Activated T-helper 2 cell treated with anti-CD3 and anti-CD28 coated beads, Interferon-gamma antibody, Interleukin-2, Interleukin-4, amounts not matched to agents 10 μg/mL and 5 μg/mL and 100 μg/mL, durations not matched to agents 14 hours and 24 hours and 36 hours (primary cell): ENCODE results near the gene DUSP28. TPM values are rescaled to one million over a fixed set of nuclear protein-coding genes. Genes with fewer than 3 reads are reported as not detected.

Experiments
- DNase-seq: peaks from one replicate; pipeline ENCODE4 v3.0.0; 2021; ENCODE audit warnings: low spot score
- H3K27ac Mint-ChIP-seq: one replicate; pipeline ENCODE4 v1.8.0; 2021; ENCODE audit warnings: mixed read lengths
- H3K27me3 Mint-ChIP-seq: one replicate; pipeline ENCODE4 v1.8.0; 2021; ENCODE audit warnings: low read depth, mixed read lengths
- H3K36me3 Mint-ChIP-seq: one replicate; pipeline ENCODE4 v1.8.0; 2021; ENCODE audit warnings: low read depth, mixed read lengths
- H3K4me1 Mint-ChIP-seq: one replicate; pipeline ENCODE4 v1.8.0; 2021; ENCODE audit warnings: low read depth, mixed read lengths
- H3K4me3 Mint-ChIP-seq: one replicate; pipeline ENCODE4 v1.8.0; 2021; ENCODE audit warnings: low read depth, mild to moderate bottlenecking, moderate library complexity, mixed read lengths
- H3K9me3 Mint-ChIP-seq: one replicate; pipeline ENCODE4 v1.8.0; 2021; ENCODE audit warnings: mixed read lengths
- intact Hi-C: fragments of 100-400 bp; cut with micrococcal nuclease; formaldehyde crosslinking; loops from one replicate; pipeline ENCODE4 v1.15.1; 2023
- total RNA-seq: library from RNA; stranded (reverse); gene quantifications from 2 replicates; pipeline ENCODE4 v1.2.3, GENCODE V29; 2022

Gene DUSP28
- total RNA-seq, 1 donor from 2014 or later: 4.8 TPM

DNA sequence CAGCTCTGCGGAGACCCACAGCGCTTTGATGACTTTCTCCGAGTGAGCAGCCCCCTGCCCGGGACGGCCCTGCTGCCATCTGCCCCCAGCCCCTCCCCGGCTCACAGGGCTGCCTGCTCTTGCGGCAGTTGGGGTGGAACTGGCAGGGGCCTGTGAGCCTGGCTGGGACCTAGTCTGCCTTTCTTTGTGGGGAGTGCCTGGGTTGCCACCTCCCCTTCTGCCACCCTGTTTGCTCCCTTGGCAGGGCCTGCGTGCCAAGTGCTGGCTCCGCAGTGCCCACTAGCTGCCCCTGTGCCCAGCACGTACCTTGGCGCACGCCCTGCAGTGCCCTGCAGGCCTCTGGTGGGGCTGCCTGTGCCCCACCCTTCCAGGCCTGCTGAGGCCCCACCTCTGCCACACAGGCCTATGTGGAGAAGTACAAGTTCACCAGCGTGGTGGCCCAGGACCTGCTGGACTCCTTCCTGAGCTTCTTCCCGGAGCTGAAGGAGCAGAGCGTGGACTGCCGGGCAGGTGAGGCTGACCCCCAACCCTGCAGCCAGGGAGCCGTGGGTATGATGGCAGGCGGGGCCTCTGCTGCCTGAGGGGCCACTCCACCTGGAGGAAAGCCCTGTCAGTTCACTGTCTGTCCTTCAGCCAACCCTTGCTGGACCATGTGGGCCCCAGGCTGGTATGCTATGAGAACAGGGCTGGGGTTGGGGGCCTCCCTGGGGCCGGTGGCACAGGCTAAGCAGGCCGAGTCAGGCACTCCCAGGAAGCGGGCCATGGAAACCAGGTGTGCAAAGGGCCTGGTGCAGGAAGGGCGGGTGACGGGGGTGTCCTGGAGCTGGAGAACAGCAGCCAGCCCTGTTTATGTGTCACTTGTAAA is 15.2 kb downstream of the DUSP28 start:
- Mint-ChIP-seq H3K27ac (no peak overlapping the region), H3K27me3 (no peaks in the 10 kb centered on the region), H3K4me3 (no peak overlapping the region), H3K36me3 (peaks cover 24% of the 10 kb centered on the region), H3K4me1 (peaks cover 15% of the 10 kb centered on the region), H3K9me3 (no peaks in the 10 kb centered on the region)
- DNase-seq: no peak
- intact Hi-C loops: no loop called here

DNA sequence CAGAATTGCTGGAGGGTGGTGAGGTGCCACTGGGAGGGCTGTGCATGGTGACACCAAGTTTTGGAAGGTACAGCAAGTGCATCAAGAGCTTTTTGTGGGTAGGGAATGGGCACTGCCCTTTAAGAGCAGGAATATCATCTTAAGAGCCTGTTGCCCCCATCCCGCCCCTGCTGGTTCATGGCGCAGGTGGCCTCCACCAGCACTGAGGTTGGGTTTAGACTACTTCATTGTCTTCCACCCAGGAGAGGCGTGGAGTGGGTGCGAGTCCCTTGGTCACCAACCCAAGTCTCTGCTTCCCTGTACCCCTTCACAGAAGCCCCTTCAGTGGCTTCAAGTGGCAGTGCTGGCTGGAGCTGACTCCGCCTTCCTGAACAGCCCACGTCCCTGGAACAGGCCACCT is 15.9 kb downstream of the DUSP28 start:
- no peak for DNase-seq
- Mint-ChIP-seq H3K9me3 (no peaks in the 10 kb centered on the region), H3K27ac (no peak overlapping the region), H3K4me1 (peaks cover 15% of the 10 kb centered on the region), H3K36me3 (peaks cover 30% of the 10 kb centered on the region), H3K27me3 (no peaks in the 10 kb centered on the region), H3K4me3 (no peak overlapping the region)
- intact Hi-C loops: no loop called here

DNA sequence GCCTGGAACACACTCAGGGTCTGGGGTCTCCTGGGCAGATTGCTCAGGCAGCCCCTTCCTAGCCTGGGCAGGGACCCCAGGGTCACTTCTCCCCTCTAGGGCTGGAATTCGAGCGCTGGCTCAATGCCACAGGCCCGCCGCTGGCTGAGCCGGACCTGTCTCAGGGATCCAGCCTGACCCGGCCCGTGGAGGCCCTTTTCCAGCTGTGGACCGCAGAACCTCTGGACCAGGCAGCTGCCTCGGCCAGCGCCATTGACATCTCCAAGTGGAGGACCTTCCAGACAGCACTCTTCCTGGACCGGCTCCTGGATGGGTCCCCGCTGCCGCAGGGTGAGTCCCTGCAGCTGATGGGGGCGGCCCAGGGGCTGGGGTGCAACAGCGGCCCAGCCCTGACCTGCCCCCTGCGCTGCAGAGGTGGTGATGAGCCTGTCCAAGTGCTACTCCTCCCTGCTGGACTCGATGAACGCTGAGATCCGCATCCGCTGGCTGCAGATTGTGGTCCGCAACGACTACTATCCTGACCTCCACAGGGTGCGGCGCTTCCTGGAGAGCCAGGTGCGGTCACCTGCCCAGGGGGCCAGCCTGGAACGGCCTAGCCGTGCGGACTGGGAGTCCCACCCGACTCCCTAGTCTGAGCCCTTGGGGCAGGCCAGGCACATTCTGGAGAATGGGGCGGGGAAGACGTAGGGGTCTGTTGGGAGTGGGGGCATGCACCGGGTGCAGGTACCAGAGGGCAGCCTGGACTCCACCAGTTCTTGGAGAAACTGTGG is 16.5 kb downstream of the DUSP28 start:
- Mint-ChIP-seq H3K9me3 (no peaks in the 10 kb centered on the region), H3K4me3 (no peak overlapping the region), H3K4me1 (peaks cover 13% of the 10 kb centered on the region), H3K36me3 (peaks cover 31% of the 10 kb centered on the region), H3K27me3 (no peaks in the 10 kb centered on the region), H3K27ac (no peak overlapping the region)
- intact Hi-C loops: no loop called here
- no peak for DNase-seq

DNA sequence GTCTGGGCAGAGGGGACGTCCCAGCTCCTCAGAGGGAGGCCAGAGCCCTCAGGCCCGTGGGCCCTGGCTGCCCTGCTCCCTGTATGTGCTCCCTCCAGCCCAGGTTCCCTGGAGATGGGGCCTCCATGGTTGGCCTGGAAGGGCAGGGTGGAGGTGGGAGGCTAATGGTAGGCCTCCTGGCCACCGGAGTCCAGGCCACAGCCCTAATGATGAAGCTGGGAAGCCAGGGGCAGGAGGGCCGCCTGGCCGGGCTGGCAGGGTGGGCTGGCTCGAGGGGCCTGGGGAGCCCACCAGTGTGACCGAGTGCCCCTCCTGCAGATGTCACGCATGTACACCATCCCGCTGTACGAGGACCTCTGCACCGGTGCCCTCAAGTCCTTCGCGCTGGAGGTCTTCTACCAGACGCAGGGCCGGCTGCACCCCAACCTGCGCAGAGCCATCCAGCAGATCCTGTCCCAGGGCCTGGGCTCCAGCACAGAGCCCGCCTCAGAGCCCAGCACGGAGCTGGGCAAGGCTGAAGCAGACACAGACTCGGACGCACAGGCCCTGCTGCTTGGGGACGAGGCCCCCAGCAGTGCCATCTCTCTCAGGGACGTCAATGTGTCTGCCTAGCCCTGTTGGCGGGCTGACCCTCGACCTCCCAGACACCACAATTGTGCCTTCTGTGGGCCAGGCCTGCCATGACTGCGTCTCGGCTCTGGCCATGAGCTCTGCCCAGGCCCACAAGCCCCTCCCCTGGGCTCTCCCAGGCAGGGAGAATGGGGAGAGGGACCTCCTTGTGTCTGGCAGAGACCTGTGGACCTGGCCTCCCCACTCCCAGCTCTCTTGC is 17.3 kb downstream of the DUSP28 start:
- Mint-ChIP-seq H3K36me3 (peaks cover 31% of the 10 kb centered on the region), H3K27me3 (no peaks in the 10 kb centered on the region), H3K4me1 (peaks cover 13% of the 10 kb centered on the region), H3K4me3 (no peak overlapping the region), H3K27ac (no peak overlapping the region), H3K9me3 (no peaks in the 10 kb centered on the region)
- intact Hi-C loops: no loop called here
- DNase-seq: no peak

DNA sequence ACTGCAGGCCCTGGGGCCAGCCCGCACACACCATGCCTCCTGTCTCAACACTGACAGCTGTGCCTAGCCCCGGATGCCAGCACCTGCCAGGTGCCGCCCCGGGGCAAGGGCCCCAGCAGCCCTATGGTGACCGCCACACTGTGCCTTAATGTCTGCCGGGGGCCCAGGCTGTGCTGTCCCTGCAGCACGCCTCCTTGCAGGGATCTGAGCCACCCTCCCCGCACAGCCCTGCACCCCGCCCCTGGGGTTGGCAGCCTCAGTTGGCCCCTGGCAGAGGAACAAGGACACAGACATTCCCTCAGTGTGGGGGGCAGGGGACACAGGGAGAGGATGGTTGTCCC is 17.9 kb downstream of the DUSP28 start:
- Mint-ChIP-seq H3K9me3 (no peaks in the 10 kb centered on the region), H3K4me3 (no peak overlapping the region), H3K4me1 (peaks cover 13% of the 10 kb centered on the region), H3K27me3 (no peaks in the 10 kb centered on the region), H3K36me3 (peaks cover 31% of the 10 kb centered on the region), H3K27ac (no peak overlapping the region)
- no peak for DNase-seq
- intact Hi-C loops: no loop called here

DNA sequence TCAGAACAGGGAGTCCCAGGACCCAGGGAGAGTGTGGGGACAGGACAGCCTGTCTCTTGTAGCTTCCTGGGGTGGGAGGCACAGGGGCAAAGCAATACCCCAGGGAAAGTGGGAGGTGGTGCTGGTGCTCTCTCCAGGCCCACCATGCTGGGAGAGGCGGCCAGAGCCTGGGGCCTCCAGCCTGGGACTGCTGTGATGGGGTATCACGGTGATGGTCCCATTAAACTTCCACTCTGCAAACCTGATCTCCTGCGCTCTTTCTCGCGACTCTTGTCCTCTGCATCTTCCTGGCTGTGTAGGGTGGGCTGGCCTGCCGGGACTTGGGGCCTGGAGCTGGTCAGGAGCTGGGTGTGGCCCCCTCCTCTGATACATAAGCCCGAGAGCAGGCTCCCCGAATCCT is 18.3 kb downstream of the DUSP28 start:
- H3K27me3 Mint-ChIP-seq: no peaks in the 10 kb centered on the region
- DNase-seq: no peak
- peaks cover 31% of the 10 kb centered on the region for H3K36me3 Mint-ChIP-seq
- no peaks in the 10 kb centered on the region for H3K9me3 Mint-ChIP-seq
- no peak overlapping the region for H3K4me3 Mint-ChIP-seq
- peaks cover 13% of the 10 kb centered on the region for H3K4me1 Mint-ChIP-seq
- intact Hi-C loops: no loop called here
- no peak overlapping the region for H3K27ac Mint-ChIP-seq

DNA sequence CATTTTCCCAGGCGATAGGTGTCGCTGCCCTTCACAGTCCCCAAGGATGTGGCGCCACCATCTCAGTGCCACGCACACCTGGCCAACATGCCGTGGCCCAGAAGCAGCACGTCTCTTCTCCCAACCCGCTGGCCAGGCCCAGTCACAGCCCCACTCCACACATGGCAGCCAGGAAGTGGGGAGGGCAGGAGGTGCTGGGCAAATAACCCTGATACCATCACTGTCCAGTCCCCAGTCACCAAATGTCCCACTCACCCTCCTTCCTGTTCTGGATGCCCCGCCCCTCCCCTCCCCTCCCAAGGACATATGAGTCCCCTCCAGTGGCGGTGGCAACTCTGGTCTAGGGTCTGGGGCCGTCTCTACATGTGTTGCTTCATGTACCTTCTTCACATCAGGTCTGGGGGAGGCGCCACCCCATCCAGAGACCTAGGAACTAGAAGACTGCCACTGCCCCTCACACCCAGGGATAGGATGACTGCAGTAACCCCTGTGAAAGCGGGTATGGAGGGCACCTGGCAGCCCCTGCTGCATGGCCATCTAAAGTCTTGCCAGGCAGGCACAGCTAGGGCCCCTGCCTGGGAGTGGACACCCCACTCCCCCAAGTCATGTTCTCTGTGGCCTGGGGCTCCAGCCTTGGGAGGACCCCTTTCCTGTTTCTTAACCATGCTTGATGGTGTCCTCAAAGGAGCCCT is 19.1 kb downstream of the DUSP28 start:
- H3K4me1 Mint-ChIP-seq: peaks cover 14% of the 10 kb centered on the region
- DNase-seq: no peak
- peaks cover 31% of the 10 kb centered on the region for H3K36me3 Mint-ChIP-seq
- no peaks in the 10 kb centered on the region for H3K27me3 Mint-ChIP-seq
- intact Hi-C loops: no loop called here
- peak overlapping the region; percentile 58 for H3K27ac Mint-ChIP-seq
- no peak overlapping the region for H3K4me3 Mint-ChIP-seq
- no peaks in the 10 kb centered on the region for H3K9me3 Mint-ChIP-seq

DNA sequence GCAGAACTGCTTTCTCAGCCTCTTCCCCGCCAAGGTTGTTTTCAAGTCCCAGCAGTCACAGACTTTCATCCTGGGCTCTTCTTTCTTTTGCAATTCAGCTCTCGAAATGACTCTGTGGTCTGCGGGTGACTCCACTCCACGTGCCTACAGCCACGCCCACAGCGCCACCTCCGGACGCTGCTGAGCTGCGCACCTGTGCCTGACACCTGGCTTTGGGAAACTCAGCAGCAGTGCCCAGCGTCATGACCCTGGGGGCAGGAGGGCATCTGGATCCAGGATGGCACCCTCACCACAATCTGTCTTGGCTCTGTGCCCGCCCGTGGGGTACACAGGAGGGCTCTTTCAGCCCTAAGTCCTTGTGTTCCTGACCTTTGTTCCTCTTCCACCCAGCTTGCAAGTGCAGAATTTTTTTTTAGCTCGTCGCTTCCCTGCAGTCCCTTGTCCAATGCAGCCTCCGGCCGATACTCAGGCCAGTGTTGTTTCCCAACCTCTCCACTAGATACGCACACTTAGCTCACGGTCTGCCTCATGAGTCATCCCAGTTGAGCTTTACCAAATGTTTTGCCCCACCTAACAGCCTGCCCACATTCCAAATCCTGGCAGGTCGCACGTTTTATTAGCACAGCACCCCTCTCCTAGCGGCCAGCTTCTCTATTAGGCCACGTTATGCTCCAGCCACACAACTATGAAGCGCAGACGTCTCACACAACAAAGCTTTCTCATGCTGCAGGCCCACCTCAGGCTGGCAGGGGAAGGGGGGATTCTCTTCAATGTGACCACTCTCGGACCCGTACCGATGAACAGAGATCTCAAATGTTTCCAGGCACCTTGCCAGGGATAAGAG is 19.8 kb downstream of the DUSP28 start:
- Mint-ChIP-seq H3K36me3 (peaks cover 27% of the 10 kb centered on the region), H3K9me3 (no peaks in the 10 kb centered on the region), H3K27ac (peak overlapping the region; percentile 58), H3K4me3 (no peak overlapping the region), H3K27me3 (no peaks in the 10 kb centered on the region), H3K4me1 (peaks cover 21% of the 10 kb centered on the region)
- DNase-seq: peak; percentile 48
- intact Hi-C loops: no loop called here

DNA sequence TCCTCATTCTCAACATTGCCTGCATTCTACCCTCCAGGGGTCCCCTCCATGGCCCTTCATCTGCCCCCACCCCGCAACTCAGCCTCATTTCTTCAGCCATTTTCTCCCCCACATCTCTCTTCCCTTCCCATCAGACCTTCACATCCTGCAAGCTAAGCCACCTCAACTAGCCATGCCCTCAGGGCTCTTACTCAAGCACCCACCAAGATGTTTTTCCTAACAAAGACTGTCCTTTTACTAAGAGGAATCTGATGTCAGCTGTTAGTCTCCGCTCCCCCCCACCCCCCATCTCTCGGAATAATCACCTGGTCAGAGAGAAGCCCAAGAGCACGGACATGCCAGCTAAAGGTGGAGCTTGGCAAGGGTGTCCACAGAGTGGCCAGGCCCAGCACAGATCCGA is 21.7 kb downstream of the DUSP28 start:
- intact Hi-C loops: no loop called here
- Mint-ChIP-seq H3K9me3 (no peaks in the 10 kb centered on the region), H3K4me1 (peaks cover 22% of the 10 kb centered on the region)

DNA sequence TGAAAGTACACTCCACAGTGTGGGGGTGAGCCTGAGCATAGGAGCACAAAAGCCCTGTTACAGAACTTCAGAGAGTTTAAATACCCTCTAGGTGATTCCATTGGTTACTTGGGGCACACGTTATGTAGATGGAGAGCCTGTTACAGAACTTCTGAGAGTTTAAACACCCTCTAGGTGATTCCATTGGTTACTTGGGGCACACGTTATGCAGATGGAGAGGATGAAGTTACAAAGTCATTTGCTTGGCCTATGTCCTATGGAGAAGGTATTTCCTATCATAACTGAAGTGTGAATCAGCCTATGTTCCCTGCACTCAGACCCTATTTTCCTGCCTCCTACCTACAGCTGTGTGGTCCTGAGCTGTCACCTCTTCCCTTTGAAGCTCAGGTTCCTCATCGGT is 22.6 kb downstream of the DUSP28 start:
- peaks cover 26% of the 10 kb centered on the region for H3K4me1 Mint-ChIP-seq
- H3K27ac Mint-ChIP-seq: no peak overlapping the region
- intact Hi-C loops: no loop called here
- H3K4me3 Mint-ChIP-seq: no peak overlapping the region
- no peak for DNase-seq
- no peaks in the 10 kb centered on the region for H3K9me3 Mint-ChIP-seq
- no peaks in the 10 kb centered on the region for H3K27me3 Mint-ChIP-seq
- peaks cover 22% of the 10 kb centered on the region for H3K36me3 Mint-ChIP-seq

More for the DNA sequence above, 21.7 kb downstream of the DUSP28 start:
- no peaks in the 10 kb centered on the region for H3K27me3 Mint-ChIP-seq
- no peak for DNase-seq
- H3K36me3 Mint-ChIP-seq: peaks cover 24% of the 10 kb centered on the region
- no peak overlapping the region for H3K27ac Mint-ChIP-seq
- H3K4me3 Mint-ChIP-seq: no peak overlapping the region

DNA sequence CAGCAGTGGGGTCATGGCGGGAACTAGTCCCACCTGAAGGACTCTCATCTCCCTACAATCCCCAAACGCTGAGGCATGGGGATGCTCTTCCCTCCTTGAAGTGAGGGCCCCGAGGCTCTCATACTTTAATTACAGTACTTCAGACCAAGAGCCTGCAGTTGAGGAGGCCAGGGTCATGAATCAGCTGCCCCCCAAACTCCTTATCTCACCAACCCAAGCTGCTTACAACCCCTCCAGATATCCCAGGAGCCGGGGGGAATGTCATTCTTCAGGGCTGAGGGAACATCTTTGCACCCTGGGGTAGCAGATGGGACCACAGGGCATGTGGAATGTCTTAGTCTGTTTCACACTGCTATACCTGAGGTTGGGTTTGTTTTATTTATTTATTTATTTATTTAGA is 23.6 kb downstream of the DUSP28 start:
- no peak for DNase-seq
- Mint-ChIP-seq H3K27me3 (no peaks in the 10 kb centered on the region), H3K4me3 (no peak overlapping the region), H3K9me3 (no peaks in the 10 kb centered on the region), H3K4me1 (peaks cover 36% of the 10 kb centered on the region), H3K27ac (no peak overlapping the region), H3K36me3 (peaks cover 19% of the 10 kb centered on the region)
- intact Hi-C loops: no loop called here
